ENCODE data around the gene PCDHB16. TPM values are rescaled to one million over a fixed set of nuclear protein-coding genes. Genes with fewer than 3 reads are reported as not detected.
"Not testable (repeated sequence)": the region's sequence is repeated elsewhere in the genome, so short reads cannot be mapped to it uniquely, and the experiment has no call there.

PCDHB16 gene
- total and polyA plus RNA-seq, 4 donors: 0.09 to 0.31 (median 0.15) TPM

GRCh38 chr5:141180313-141180712, 1.9 kb upstream of the PCDHB16 start:
- Histone ChIP-seq H3K27ac (ENCODE audit: low read depth in 1 of 2, low read length in 2 of 2) (no peak overlapping the region), H3K4me1 (ENCODE audit: control insufficient read depth in 4 of 4, insufficient read depth in 4 of 4, low read length in 3 of 4) (no peaks in the 10 kb centered on the region), H3K9me3 (ENCODE audit: control insufficient read depth in 4 of 4, low read length in 3 of 4) (peaks cover 20 to 50% (median 26%) of the 10 kb centered on the region in 4 donors), H3K27me3 (ENCODE audit: control insufficient read depth in 4 of 4, insufficient read depth in 4 of 4, low read length in 3 of 4) (peaks cover 0 to 13% (median 2%) of the 10 kb centered on the region in 4 donors), H3K9ac (ENCODE audit: low read depth in 1 of 2, low read length in 2 of 2) (no peak overlapping the region), H3K36me3 (ENCODE audit: control insufficient read depth in 4 of 4, insufficient read depth in 3 of 4, low read depth in 1 of 4, low read length in 3 of 4) (no peaks in the 10 kb centered on the region), H3K4me3 (ENCODE audit: low read depth in 1 of 3, low read length in 3 of 3) (no peak overlapping the region)
- 27% methylated on average over 1 of the region's 1 CpG for WGBS
- no peak for TF ChIP-seq HNF4A (conservative IDR thresholded peaks at IDR 0.05)
- TF ChIP-seq CTCF (IDR thresholded peaks at IDR 0.05; ENCODE audit: low read depth, low read length, missing input control): no peak
- no peak for TF ChIP-seq SP1 (IDR thresholded peaks at IDR 0.05)
- TF ChIP-seq REST (IDR thresholded peaks at IDR 0.05): no peak
- no peak for TF ChIP-seq MAX (IDR thresholded peaks at IDR 0.05)
- TF ChIP-seq ZBTB33 (IDR thresholded peaks at IDR 0.05): no peak
- TF ChIP-seq JUND (IDR thresholded peaks at IDR 0.05): no peak
- no peak for TF ChIP-seq TAF1 (conservative IDR thresholded peaks at IDR 0.05)
- TF ChIP-seq, protein P1, sequence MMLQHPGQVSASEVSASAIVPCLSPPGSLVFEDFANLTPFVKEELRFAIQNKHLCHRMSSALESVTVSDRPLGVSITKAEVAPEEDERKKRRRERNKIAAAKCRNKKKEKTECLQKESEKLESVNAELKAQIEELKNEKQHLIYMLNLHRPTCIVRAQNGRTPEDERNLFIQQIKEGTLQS (IDR thresholded peaks at IDR 0.05): no peak
- no peak for TF ChIP-seq HNF4G (IDR thresholded peaks at IDR 0.05)
- no peak for TF ChIP-seq YY1 (IDR thresholded peaks at IDR 0.05)
- no peak for TF ChIP-seq GABPA (IDR thresholded peaks at IDR 0.05 in 1 of 2, conservative IDR thresholded peaks at IDR 0.05 in 1 of 2)
- TF ChIP-seq FOXA1 (IDR thresholded peaks at IDR 0.05): no peak
- no peak for TF ChIP-seq RXRA (IDR thresholded peaks at IDR 0.05)
- no peak for DNase-seq (ENCODE audit: low spot score)

GRCh38 chr5:141184117-141184855, 2.1 kb downstream of the PCDHB16 start:
- not testable (repeated sequence) for H3K27me3 ChIP-seq (ENCODE audit: control insufficient read depth in 4 of 4, insufficient read depth in 4 of 4, low read length in 3 of 4)
- H3K9me3 ChIP-seq (ENCODE audit: control insufficient read depth in 4 of 4, low read length in 3 of 4): peaks cover 19 to 28% (median 23%) of the 10 kb centered on the region in 4 donors

More at GRCh38 chr5:141184117-141184855, 2.1 kb downstream of the PCDHB16 start:
- not testable (repeated sequence) for H3K36me3 ChIP-seq (ENCODE audit: control insufficient read depth in 4 of 4, insufficient read depth in 3 of 4, low read depth in 1 of 4, low read length in 3 of 4); H3K9ac ChIP-seq (ENCODE audit: low read depth in 1 of 2, low read length in 2 of 2); H3K27ac ChIP-seq (ENCODE audit: low read depth in 1 of 2, low read length in 2 of 2); H3K4me1 ChIP-seq (ENCODE audit: control insufficient read depth in 4 of 4, insufficient read depth in 4 of 4, low read length in 3 of 4); H3K4me3 ChIP-seq (ENCODE audit: low read depth in 1 of 3, low read length in 3 of 3); DNase-seq (ENCODE audit: low spot score)
- 26% methylated on average over 57 of the region's 69 CpGs for WGBS
